A673 (cell line): ENCODE measurements around the gene ACKR3. TPM values are rescaled to one million over a fixed set of nuclear protein-coding genes. Genes with fewer than 3 reads are reported as not detected.

Experiments used
- BruUV-seq: library from RNA; stranded (reverse); fragments of 400-500 nt; replicated peaks from 2 replicates; lab custom pipeline; 2021; lab: Mats Ljungman, UMichigan
- CTCF ChIA-PET: fragments of 300-600 bp; sonication (Branson Sonifier 250); formaldehyde crosslinking; loops from one replicate; lab custom pipeline; 2022; ENCODE audit warnings: antibody characterized with exemption; lab: Charles Lee
- POLR2A ChIA-PET: fragments of 300-600 bp; sonication (Branson Sonifier 250); formaldehyde crosslinking; loops from one replicate; lab custom pipeline; 2022; ENCODE audit warnings: antibody characterized with exemption; ENCODE audit not compliant: low non-redundant PET; lab: Charles Lee
- DNase-seq: peaks from one replicate; pipeline ENCODE4 v3.0.0-alpha.2; 2015; ENCODE audit warnings: low spot score
- H3K27ac ChIP-seq: fragments of 200-600 bp; sonication (generic); 2 replicates; pipeline ENCODE4 v1.5.1; 2016; ENCODE audit warnings: mixed run types, low read depth, mild to moderate bottlenecking, mixed read lengths, antibody characterized with exemption, low read length; ENCODE audit not compliant: poor library complexity, severe bottlenecking
- H3K27me3 ChIP-seq: fragments of 200-600 bp; sonication (generic); replicated peaks from 2 replicates; pipeline ENCODE4 v1.6.1; 2017; ENCODE audit warnings: mixed run types, low read depth, mild to moderate bottlenecking, mixed read lengths, antibody characterized with exemption, low read length; ENCODE audit not compliant: insufficient read depth, poor library complexity
- H3K36me3 ChIP-seq: fragments of 200-600 bp; sonication (generic); 2 replicates; pipeline ENCODE4 v1.6.1; 2016; ENCODE audit warnings: mixed run types, mild to moderate bottlenecking, mixed read lengths, antibody characterized with exemption, low read length; ENCODE audit not compliant: insufficient read depth, poor library complexity, severe bottlenecking
- H3K4me1 ChIP-seq: fragments of 200-600 bp; sonication (generic); 2 replicates; pipeline ENCODE4 v1.6.1; 2017; ENCODE audit warnings: mixed run types, mild to moderate bottlenecking, mixed read lengths, antibody characterized with exemption, low read length; ENCODE audit not compliant: insufficient read depth, poor library complexity, severe bottlenecking
- H3K4me3 ChIP-seq: fragments of 200-600 bp; sonication (generic); 2 replicates; pipeline ENCODE4 v1.5.1; 2016; ENCODE audit warnings: low read depth, mixed run types, mild to moderate bottlenecking, mixed read lengths, low read length; ENCODE audit not compliant: poor library complexity, severe bottlenecking
- H3K9me3 ChIP-seq: fragments of 200-600 bp; sonication (generic); 2 replicates; pipeline ENCODE4 v1.6.1; 2016; ENCODE audit warnings: mixed run types, low read depth, mild to moderate bottlenecking, mixed read lengths, antibody characterized with exemption, low read length; ENCODE audit not compliant: poor library complexity, severe bottlenecking
- EZH2 ChIP-seq: fragments of 200-600 bp; sonication (generic); IDR thresholded peaks from 2 replicates; pipeline ENCODE4 v1.6.1; 2017; ENCODE audit warnings: borderline replicate concordance, low read depth, mild to moderate bottlenecking, mixed read lengths, antibody characterized with exemption, low read length; ENCODE audit not compliant: poor library complexity, severe bottlenecking
- intact Hi-C: fragments of 100-400 bp; cut with micrococcal nuclease; formaldehyde crosslinking; loops from one replicate; pipeline ENCODE4 v1.10.0; 2022; ENCODE audit not compliant: unreplicated experiment
- total RNA-seq: library from RNA; stranded (reverse); gene quantifications from 2 replicates; pipeline ENCODE4 v1.2.3, GENCODE V29; 2021
- TF ChIP-seq, protein P1 (sequence below): fragments of 300-800, 200-600 bp; sonication (generic); conservative IDR thresholded peaks from 2 replicates; pipeline ENCODE4 v1.5.1; 2017; ENCODE audit warnings: low read depth, mild to moderate bottlenecking, antibody characterized with exemption, low read length, moderate library complexity, mixed read lengths

ACKR3 gene
- total RNA-seq, 1 experiment from 2014 or later = 0.52 TPM

- intact Hi-C loops = no loop called here
- no peaks in the 10 kb centered on the region for H3K36me3 ChIP-seq
- POLR2A ChIA-PET = no interaction called here
- no peak overlapping the region for H3K27ac ChIP-seq
- TF ChIP-seq, protein P1, sequence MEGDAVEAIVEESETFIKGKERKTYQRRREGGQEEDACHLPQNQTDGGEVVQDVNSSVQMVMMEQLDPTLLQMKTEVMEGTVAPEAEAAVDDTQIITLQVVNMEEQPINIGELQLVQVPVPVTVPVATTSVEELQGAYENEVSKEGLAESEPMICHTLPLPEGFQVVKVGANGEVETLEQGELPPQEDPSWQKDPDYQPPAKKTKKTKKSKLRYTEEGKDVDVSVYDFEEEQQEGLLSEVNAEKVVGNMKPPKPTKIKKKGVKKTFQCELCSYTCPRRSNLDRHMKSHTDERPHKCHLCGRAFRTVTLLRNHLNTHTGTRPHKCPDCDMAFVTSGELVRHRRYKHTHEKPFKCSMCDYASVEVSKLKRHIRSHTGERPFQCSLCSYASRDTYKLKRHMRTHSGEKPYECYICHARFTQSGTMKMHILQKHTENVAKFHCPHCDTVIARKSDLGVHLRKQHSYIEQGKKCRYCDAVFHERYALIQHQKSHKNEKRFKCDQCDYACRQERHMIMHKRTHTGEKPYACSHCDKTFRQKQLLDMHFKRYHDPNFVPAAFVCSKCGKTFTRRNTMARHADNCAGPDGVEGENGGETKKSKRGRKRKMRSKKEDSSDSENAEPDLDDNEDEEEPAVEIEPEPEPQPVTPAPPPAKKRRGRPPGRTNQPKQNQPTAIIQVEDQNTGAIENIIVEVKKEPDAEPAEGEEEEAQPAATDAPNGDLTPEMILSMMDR = no peak
- TF ChIP-seq EZH2 = no peak
- DNase-seq = no peak
- H3K27me3 ChIP-seq = no peaks in the 10 kb centered on the region
- BruUV-seq = no TSS peak
- no peak overlapping the region for H3K4me3 ChIP-seq
- no peaks in the 10 kb centered on the region for H3K9me3 ChIP-seq
- CTCF ChIA-PET = no interaction called here
- H3K4me1 ChIP-seq = no peaks in the 10 kb centered on the region
These were observed 18.5 kb downstream of the ACKR3 start for GRCh38 chr2:236587861-236588815.

DNA sequence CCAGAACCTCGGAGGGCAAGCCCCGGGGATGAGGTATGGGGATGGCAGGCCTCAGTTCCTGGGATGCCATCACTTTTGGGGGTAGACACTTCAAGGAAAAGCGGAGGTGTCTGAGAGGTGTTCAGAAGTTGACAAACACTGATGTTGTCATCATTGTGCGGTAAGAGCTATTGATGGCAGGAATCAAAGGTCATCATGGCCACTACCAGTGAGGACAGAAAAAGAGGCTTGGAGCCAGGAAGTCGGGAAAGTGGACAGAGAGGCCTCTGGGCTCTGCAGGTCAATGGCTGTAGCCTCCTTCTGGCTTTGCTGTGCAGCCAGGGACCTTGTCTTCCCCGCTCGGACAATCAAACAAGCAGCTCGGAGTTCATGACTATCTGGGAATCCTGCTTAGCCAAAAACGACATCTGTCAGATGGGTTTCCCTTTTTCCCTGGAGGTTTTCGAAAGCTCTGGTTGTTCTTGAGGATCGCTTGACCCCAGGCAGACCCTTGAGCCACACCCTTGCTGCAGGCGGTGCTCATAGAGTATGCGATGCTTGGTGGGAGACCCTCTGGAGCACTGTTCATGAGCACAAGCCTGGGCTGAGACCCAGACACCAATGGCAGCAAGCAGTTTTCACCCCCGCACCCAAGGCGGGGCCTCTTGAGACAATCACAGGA, 19.4 kb downstream of the ACKR3 start:
- DNase-seq = no peak
- intact Hi-C loops = no loop called here
- BruUV-seq = no TSS peak
- TF ChIP-seq, protein P1 = no peak
- TF ChIP-seq EZH2 = no peak
- no peak overlapping the region for H3K4me3 ChIP-seq
- H3K27ac ChIP-seq = no peak overlapping the region
- POLR2A ChIA-PET = no interaction called here
- no peaks in the 10 kb centered on the region for H3K4me1 ChIP-seq
- CTCF ChIA-PET = no interaction called here
- H3K9me3 ChIP-seq = no peaks in the 10 kb centered on the region
- no peaks in the 10 kb centered on the region for H3K27me3 ChIP-seq
- H3K36me3 ChIP-seq = no peaks in the 10 kb centered on the region

DNA sequence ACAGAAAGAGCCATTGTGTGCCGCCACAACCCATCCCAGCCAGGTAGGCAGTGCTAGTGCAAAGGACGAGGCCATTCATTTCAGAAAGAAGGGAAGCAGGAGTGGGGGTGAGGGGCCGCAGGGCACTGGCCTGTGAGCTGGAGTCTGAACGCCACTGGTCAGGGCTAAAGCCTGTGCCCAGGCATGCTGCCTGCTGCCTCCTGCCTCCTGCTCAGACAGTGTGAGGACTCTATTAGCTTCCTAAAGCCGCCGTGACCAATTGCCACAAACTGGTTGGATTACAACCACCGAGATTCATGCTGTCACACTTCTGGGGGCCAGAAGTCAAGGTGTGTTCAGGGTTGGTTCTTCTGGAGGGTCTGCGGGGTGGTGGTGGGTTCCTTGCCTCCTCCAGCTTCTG, 21.2 kb downstream of the ACKR3 start:
- TF ChIP-seq, protein P1 = no peak
- TF ChIP-seq EZH2 = no peak
- ChIA-PET CTCF (no interaction called here), POLR2A (no interaction called here)
- no peaks in the 10 kb centered on the region for H3K4me1 ChIP-seq
- no peak for DNase-seq
- intact Hi-C loops = no loop called here
- no TSS peak for BruUV-seq
- no peaks in the 10 kb centered on the region for H3K9me3 ChIP-seq
- H3K27me3 ChIP-seq = no peaks in the 10 kb centered on the region
- no peak overlapping the region for H3K4me3 ChIP-seq
- no peak overlapping the region for H3K27ac ChIP-seq
- H3K36me3 ChIP-seq = no peaks in the 10 kb centered on the region
